ENCODE results near the gene EPB41.

Gene EPB41

DNA sequence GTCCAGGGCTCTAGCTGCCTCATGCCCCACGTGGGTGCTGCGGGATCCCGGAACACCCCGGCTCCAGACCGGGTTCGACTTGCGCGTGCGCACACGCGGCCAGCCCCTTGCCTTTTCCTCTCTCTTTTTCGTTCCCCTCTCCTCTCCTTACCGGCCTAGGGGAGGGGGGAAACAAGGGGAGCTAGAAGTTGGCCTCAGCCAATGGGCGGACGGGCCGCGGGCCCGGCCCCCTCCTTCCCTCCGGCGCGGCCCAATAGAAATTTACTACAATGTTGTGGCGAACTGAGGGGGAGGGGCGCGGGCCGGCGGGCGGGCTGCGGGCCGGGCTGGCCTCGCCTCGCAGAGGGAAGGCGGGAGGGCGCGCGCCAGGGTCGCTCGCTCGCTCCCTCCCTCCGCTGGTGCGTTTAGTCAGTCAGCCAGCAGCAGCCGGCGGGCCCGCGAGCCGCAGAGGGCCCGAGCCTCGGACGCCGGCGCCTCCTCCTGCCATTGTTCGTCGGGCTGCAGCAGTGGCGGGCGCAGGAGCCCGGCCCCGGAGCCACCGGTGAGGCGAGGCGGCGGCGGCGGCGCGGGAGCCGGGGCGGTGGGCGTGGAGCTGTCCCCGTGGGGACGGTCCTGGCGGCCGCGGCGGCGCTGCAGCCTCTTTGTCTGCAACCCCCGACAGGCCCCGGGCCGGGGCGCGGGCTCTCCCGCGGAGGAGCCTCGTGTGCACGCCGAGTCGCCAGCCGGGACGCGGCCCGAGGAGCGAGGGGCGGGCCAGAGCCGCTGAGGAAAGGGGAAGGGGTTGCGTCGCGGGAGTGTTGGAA lies at the start of gene EPB41 (continued):
- no peak for TF ChIP-seq ZNF555 (tag by site-specific recombination; conservative IDR thresholded peaks at IDR 0.05)
- TF ChIP-seq ZNF544 (tag by site-specific recombination; IDR thresholded peaks at IDR 0.05) = no peak
- TF ChIP-seq SCRT2 (tag by site-specific recombination; IDR thresholded peaks at IDR 0.05) = no peak
- no peak for TF ChIP-seq ZNF548 (tag by site-specific recombination; IDR thresholded peaks at IDR 0.05)
- TF ChIP-seq, protein P1, sequence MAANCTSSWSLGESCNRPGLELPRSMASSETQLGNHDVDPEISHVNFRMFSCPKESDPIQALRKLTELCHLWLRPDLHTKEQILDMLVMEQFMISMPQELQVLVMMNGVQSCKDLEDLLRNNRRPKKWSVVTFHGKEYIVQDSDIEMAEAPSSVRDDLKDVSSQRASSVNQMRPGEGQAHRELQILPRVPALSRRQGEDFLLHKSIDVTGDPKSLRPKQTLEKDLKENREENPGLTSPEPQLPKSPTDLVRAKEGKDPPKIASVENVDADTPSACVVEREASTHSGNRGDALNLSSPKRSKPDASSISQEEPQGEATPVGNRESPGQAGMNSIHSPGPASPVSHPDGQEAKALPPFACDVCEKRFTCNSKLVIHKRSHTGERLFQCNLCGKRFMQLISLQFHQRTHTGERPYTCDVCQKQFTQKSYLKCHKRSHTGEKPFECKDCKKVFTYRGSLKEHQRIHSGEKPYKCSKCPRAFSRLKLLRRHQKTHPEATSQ (tag by site-specific recombination; IDR thresholded peaks at IDR 0.05) = no peak
- no peak for TF ChIP-seq ZNF138 (tag by site-specific recombination; IDR thresholded peaks at IDR 0.05; ENCODE audit: borderline replicate concordance)
- peak; percentile 64 for TF ChIP-seq ZBTB26 (tag by site-specific recombination; optimal IDR thresholded peaks at IDR 0.05)
- no peak for TF ChIP-seq ZNF585B (tag by site-specific recombination; IDR thresholded peaks at IDR 0.05)
- peak; percentile 68 for TF ChIP-seq ZXDB (tag by site-specific recombination; IDR thresholded peaks at IDR 0.05)
- no peak; the same call in 1 of the 2 replicates for TF ChIP-seq ZNF843 (tag by site-specific recombination; IDR thresholded peaks at IDR 0.05)
- no peak for TF ChIP-seq HOXD13 (CRISPR knock-in tag; IDR thresholded peaks at IDR 0.05; ENCODE audit: borderline replicate concordance)
- TF ChIP-seq KLF8 (tag by site-specific recombination; IDR thresholded peaks at IDR 0.05) = peak; percentile 32; the same call in 1 of the 2 replicates
- no peak for TF ChIP-seq ZNF701 (tag by site-specific recombination; IDR thresholded peaks at IDR 0.05)
- no peak for TF ChIP-seq SCRT1 (tag by site-specific recombination; IDR thresholded peaks at IDR 0.05; ENCODE audit: borderline replicate concordance)
- no peak for TF ChIP-seq MZF1 (tag by site-specific recombination; IDR thresholded peaks at IDR 0.05; ENCODE audit: borderline replicate concordance)
- no peak for TF ChIP-seq PRDM6 (tag by site-specific recombination; IDR thresholded peaks at IDR 0.05)
- TF ChIP-seq GLI2 (tag by site-specific recombination; IDR thresholded peaks at IDR 0.05; ENCODE audit: borderline replicate concordance, low read depth) = no peak
- no peak for TF ChIP-seq ZFP3 (tag by site-specific recombination; IDR thresholded peaks at IDR 0.05; ENCODE audit: low read depth)
- TF ChIP-seq ZBTB11 (tag by site-specific recombination; conservative IDR thresholded peaks at IDR 0.05; ENCODE audit: low read depth) = peak; percentile 63
- TF ChIP-seq, protein P2, sequence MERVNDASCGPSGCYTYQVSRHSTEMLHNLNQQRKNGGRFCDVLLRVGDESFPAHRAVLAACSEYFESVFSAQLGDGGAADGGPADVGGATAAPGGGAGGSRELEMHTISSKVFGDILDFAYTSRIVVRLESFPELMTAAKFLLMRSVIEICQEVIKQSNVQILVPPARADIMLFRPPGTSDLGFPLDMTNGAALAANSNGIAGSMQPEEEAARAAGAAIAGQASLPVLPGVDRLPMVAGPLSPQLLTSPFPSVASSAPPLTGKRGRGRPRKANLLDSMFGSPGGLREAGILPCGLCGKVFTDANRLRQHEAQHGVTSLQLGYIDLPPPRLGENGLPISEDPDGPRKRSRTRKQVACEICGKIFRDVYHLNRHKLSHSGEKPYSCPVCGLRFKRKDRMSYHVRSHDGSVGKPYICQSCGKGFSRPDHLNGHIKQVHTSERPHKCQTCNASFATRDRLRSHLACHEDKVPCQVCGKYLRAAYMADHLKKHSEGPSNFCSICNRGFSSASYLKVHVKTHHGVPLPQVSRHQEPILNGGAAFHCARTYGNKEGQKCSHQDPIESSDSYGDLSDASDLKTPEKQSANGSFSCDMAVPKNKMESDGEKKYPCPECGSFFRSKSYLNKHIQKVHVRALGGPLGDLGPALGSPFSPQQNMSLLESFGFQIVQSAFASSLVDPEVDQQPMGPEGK (tag by site-specific recombination; IDR thresholded peaks at IDR 0.05) = peak; percentile 83
- no peak for TF ChIP-seq ZNF146 (tag by site-specific recombination; IDR thresholded peaks at IDR 0.05)
- no peak for TF ChIP-seq ZNF174 (tag by site-specific recombination; IDR thresholded peaks at IDR 0.05)
- TF ChIP-seq, protein P3, sequence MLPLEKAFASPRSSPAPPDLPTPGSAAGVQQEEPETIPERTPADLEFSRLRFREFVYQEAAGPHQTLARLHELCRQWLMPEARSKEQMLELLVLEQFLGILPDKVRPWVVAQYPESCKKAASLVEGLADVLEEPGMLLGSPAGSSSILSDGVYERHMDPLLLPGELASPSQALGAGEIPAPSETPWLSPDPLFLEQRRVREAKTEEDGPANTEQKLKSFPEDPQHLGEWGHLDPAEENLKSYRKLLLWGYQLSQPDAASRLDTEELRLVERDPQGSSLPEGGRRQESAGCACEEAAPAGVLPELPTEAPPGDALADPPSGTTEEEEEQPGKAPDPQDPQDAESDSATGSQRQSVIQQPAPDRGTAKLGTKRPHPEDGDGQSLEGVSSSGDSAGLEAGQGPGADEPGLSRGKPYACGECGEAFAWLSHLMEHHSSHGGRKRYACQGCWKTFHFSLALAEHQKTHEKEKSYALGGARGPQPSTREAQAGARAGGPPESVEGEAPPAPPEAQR (tag by site-specific recombination; IDR thresholded peaks at IDR 0.05) = no peak
